Stimulated activated CD4-positive, alpha-beta T cell treated with anti-CD3 and anti-CD28 coated beads, Interleukin-4, amount 100 ng/mL, for 4 hours (primary cell): ENCODE results near the gene FARP1.

ENCODE experiments used
- DNase-seq, 2 experiments: peaks; one replicate each; pipeline ENCODE4 v3.0.0-alpha.2; 2020

Gene FARP1

GRCh38 chr13:98313023-98313921 is 170.4 kb downstream of the FARP1 start:
- DNase-seq = no peak

DNA sequence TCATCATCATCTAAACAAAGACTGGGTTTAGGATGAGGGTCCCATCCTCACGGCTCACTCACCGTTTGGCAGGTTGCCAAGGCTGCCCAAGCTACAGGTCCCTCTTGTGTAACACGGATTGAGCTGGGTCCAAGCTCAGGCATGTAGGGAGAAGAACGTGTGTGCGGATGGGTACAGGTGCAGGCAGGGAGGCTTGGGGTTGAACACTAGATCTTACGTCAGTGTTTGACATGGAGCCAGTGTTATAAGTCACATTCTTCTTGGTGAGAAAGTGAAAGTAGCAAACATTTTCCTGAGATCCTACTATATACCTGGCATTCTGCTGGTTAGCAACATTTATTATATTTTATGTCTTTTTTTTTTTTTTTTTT is 171.0 kb downstream of the FARP1 start:
- DNase-seq = no peak

DNA sequence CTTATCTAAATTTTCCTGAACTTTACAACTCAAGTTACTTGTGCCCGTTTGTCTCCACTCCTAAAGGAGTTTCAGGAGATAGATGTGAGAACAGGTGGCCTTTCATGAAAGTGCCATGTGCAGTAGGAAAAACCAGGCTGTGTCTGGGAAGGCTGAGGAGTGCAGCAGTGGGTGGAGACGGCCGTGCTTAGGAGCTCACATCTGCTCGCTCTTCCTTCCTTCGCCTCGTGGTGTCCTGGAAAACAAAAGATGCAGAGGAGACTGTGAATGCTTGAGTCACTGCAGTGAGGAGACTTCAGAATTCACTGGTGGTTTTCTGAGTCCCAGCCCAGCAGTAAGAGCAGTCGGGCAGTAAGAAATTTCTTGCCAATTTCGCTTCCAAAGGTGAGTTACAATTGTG is 172.6 kb downstream of the FARP1 start:
- no peak for DNase-seq

GRCh38 chr13:98315902-98316301 is 173.0 kb downstream of the FARP1 start:
- no peak for DNase-seq

GRCh38 chr13:98317573-98318171 is 174.8 kb downstream of the FARP1 start:
- no peak for DNase-seq

DNA sequence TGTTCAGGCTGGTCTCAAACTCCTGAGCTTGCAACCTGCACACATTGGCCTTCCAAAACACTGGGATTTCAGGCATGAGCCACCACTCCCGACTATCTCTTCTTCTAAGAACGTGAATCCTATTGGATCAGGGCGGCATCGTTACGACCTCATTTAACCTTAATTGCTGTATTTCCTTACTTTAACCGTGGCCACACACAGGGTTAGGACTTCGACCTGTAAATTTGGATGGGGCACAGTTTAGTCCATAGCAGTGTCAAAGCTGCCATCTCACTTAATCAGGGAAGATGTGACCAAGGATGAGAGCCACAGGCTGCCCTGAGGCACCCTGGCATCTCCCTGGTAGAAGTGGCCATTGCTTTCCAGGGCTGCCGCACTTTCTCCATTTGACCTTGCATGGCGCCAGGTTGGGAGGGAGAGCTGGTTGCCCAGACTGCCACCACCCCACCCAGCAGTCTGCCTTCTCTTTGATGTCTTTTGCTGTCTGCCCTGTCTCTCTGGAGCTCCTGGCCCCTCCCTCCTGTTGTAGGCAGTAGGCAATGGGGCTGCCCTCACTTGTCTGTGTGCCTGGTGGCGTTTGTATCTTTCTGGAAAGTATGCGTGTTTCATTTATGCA is 175.5 kb downstream of the FARP1 start:
- DNase-seq = no peak

- DNase-seq = no peak
These were observed 177.7 kb downstream of the FARP1 start for GRCh38 chr13:98320561-98321105.

GRCh38 chr13:98321395-98321794 is 178.5 kb downstream of the FARP1 start:
- no peak for DNase-seq

GRCh38 chr13:98322091-98322718 is 179.3 kb downstream of the FARP1 start:
- DNase-seq = no peak

DNA sequence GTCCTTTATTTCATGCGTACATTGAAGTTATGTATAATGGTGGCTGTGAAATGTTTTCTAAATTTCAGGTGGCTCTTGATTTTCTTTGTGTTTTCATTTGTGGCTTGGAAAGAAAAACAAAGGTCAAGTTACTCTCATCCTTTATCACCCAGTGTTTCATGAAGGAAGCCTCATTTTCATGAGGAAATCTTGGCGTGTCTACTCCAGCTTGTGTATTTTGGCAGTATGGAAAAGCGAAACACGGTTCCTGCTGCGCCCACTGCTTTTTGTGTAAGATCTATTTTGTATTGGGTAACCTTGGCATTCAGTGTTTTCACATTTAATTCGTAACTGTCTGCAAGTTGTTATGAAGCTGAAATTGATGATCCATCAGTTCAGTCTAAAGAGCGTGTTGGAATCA is 181.2 kb downstream of the FARP1 start:
- no peak for DNase-seq

DNA sequence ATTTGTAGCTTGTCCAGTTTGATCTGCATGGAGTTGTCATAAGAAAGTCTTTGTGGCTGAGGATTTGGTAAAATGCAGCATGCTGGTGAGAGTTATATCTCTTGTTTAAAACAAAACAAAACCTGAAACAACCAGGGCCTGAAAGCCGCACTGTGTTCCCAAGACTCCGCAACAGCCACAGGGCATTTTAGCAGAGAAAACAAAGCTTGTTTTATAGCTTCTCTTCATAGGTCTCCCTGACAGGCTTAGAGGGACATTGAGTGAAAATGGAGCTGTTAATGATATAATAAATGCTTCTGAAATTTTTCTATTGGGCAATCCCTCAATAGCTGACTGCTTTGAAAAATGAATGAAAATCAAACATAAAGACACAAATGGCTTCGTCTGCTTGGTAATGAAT is 182.8 kb downstream of the FARP1 start:
- DNase-seq = no peak

GRCh38 chr13:98326291-98326690 is 183.4 kb downstream of the FARP1 start:
- no peak for DNase-seq

GRCh38 chr13:98327371-98328270 is 184.7 kb downstream of the FARP1 start:
- no peak for DNase-seq

- no peak for DNase-seq
These were observed 185.6 kb downstream of the FARP1 start for GRCh38 chr13:98328511-98328910.

DNA sequence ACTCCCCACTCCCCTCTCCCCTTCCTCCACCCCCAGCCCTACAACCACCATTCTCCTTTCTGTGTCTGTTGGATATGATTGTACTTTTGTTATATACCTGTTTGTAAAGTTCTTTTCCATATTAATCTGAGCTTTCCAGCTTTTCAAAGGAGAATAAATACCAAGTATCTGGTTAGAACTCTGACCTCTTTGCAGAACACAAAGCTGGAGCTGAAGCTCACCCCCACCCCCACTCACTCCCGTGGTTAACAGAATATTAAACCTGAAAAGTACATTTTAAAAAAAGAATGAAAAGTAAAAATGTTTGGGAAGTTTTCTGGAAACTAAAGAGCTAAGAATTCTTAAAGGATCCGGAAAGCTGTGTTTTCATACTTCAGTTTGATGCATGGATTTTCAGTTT is 189.3 kb downstream of the FARP1 start:
- no peak for DNase-seq

DNA sequence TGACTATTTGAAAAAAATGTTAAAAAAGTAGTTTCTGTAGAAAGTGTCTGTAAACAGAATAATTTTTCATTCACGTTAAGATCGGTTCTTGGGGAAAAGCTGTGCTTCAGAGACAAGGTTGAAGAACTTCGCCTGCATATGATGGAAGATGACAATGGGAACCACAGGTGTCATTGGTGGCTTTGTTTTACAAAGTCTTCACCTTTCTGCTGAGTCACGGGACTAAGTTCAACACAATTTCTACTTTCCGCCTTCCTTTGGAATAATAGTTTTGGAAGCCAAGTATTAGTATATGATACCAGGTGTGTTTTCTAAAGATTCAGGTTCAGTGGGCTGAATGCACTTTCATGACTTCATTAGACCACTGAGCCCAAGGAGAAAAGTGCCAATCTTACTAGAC is 189.8 kb downstream of the FARP1 start:
- DNase-seq = no peak

DNA sequence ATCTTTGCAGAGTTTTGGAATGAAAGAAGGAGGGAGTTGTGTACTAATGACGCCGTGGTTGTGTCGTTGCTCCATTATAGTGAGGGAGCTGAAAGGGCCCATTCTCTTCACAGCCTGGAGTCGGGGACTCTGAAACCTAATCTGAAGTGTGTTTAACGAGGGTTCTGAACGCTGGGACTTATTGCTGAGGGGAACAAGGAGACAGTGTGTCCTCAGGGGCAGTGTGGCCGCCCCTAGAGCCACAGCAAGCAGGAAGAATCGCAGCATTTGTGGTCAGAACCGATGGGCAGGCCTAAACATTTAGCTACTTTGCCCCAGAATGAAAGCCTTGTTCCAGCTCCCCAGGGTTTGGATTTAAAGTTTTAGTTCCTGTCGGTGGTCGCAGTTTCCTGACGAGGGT is 190.6 kb downstream of the FARP1 start:
- no peak for DNase-seq

DNA sequence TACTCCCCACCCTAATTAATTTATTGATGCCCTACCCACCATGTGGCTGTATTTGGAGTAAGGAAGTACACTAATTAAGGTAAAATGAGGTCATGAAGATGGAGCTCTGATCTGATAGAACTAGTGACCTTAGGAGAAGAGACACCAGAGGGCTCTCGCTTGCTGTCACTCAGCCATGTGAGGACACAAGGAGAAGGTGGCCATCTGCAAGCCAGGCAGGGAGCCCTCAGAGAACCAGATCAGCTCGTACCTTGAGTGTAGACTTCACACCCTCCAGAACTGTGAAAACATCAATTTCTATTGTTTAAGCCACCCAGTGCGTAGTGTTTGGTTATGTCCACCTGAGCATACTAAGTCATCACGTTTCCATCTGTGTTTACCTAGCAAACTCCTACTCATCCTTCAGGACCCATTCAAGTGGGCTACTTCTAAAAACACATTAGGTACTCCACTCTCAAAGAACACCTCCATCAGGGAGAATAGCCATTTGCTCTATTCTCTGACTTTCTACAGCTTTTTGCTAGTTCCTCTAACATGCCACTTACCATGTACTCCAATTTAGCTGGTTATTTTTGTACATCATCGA is 191.8 kb downstream of the FARP1 start:
- DNase-seq = no peak

- no peak for DNase-seq
These were observed 192.8 kb downstream of the FARP1 start for GRCh38 chr13:98335721-98336120.

- DNase-seq = no peak
These were observed 195.4 kb downstream of the FARP1 start for GRCh38 chr13:98338310-98338709.

- no peak for DNase-seq
These were observed 197.0 kb downstream of the FARP1 start for GRCh38 chr13:98339684-98340425.
